NB4 (cell line): ENCODE measurements around the gene ITSN1.

ENCODE experiments used
- DNase-seq: peaks from one replicate; pipeline ENCODE4 v3.0.0; 2010; ENCODE audit warnings: low read depth
- H3K4me3 ChIP-seq: one replicate; pipeline ENCODE4 v1.5.1; 2011; ENCODE audit warnings: mild to moderate bottlenecking, low read depth, low read length, moderate library complexity
- MYC ChIP-seq: IDR thresholded peaks from 2 replicates; pipeline ENCODE4 v1.6.1; 2011; ENCODE audit warnings: low read depth, low read length
- POLR2A ChIP-seq: IDR thresholded peaks from 2 replicates; pipeline ENCODE4 v1.6.1; 2011; ENCODE audit warnings: mild to moderate bottlenecking; ENCODE audit not compliant: insufficient read length; ENCODE audit errors: extremely low read depth
- TF ChIP-seq, protein P1 (sequence below): IDR thresholded peaks from 2 replicates; pipeline ENCODE4 v1.6.1; 2011; ENCODE audit warnings: low read depth, low read length
- TF ChIP-seq, protein P2 (sequence below): IDR thresholded peaks from one replicate; pipeline ENCODE4 v1.5.1; 2012; ENCODE audit warnings: low read depth, low read length

ITSN1 gene

DNA sequence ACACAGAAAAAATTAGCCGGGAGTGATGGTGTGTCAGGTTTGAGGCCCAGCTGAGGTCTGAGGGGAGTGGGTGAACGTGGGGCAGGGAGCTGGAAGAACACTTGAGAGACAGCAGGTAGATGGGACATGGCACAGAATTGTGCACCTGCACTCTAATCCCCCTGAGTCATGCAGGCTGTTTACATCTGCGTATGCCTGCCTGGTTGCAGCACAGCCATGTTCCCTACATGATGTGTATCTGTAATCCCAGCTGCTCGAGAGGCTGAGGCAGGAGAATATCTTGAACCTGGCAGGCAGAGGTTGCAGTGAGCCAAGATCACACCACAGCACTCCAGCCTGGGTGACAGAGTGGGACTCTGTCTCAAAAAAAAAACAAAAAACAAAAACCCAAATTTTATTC is 228.5 kb downstream of the ITSN1 start:
- no peak for DNase-seq
- TF ChIP-seq, protein P1, sequence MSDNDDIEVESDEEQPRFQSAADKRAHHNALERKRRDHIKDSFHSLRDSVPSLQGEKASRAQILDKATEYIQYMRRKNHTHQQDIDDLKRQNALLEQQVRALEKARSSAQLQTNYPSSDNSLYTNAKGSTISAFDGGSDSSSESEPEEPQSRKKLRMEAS: no peak
- no peak for TF ChIP-seq MYC
- TF ChIP-seq, protein P2, sequence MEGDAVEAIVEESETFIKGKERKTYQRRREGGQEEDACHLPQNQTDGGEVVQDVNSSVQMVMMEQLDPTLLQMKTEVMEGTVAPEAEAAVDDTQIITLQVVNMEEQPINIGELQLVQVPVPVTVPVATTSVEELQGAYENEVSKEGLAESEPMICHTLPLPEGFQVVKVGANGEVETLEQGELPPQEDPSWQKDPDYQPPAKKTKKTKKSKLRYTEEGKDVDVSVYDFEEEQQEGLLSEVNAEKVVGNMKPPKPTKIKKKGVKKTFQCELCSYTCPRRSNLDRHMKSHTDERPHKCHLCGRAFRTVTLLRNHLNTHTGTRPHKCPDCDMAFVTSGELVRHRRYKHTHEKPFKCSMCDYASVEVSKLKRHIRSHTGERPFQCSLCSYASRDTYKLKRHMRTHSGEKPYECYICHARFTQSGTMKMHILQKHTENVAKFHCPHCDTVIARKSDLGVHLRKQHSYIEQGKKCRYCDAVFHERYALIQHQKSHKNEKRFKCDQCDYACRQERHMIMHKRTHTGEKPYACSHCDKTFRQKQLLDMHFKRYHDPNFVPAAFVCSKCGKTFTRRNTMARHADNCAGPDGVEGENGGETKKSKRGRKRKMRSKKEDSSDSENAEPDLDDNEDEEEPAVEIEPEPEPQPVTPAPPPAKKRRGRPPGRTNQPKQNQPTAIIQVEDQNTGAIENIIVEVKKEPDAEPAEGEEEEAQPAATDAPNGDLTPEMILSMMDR: no peak
- TF ChIP-seq POLR2A: no peak
- no peak overlapping the region for H3K4me3 ChIP-seq

DNA sequence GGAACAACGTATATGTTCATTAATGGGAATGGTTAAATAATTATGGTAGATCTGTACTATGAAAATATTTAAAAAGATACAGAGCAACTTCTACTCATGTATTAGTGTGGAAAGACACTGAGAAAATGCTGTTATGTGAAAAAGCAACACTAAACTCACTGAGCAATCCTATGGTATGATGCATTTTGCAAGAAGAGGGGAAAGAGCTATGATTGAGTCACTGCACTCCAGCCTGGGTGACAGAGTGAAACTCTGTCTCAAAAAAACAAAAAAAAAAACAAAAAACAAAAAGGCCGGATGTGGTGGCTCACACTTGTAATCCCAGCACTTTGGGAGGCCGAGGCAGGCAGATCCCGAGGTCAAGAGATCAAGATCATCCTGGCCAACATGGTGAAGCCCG is 228.9 kb downstream of the ITSN1 start:
- H3K4me3 ChIP-seq: no peak overlapping the region
- DNase-seq: no peak
- TF ChIP-seq MYC (no peak), POLR2A (no peak)
- TF ChIP-seq, protein P2: no peak
- TF ChIP-seq, protein P1: no peak

DNA sequence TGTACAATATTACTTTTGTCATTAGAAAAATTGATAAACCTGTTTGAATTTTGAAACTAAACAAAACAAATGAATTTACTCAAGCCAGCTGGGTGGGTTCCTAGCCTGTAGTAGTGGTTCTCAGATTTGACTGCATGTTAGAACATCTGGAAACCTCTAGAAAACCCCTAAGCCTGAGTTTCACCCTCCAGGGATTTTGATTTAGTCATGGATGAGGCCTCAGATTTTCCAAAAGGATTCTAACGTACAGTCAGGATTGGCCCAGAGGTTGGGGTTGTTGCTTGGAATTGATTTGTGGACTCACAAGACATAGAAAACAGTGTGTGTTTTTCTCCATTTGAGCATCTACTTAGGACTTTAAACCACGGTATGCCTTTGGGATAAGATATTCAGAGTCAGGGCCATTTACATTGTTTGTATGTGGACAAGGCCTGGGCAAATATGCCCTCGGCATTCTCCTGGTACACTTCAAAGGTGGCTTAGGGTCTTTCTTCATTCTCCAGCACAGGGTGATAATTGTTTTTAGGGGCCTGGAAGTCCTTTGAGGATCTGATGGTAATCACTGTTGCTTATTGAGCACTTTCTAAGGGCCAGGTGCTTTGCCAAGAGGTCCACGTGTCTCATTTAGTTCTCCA is 230.7 kb downstream of the ITSN1 start:
- no peak overlapping the region for H3K4me3 ChIP-seq
- TF ChIP-seq, protein P2: no peak
- TF ChIP-seq, protein P1: no peak
- TF ChIP-seq MYC (no peak), POLR2A (no peak)
- DNase-seq: no peak

DNA sequence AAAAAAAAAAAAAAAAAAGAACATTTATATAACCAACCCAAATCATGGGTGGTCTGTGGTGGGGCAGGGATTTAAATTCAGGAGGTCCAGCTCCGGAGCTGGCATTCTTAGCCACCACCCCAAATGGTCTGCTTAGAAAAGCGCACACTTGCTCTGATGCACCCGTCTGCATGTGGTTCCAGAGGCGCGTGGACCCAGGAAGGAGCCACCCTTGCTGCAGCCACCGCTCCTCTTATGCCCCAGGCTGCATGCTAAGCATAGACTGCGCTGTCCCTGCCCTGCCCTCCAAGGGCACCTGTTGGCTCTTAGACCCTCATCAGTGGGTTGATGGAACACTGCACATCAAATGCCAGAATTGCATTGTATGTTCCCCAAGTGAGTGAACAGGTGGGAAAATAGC is 231.9 kb downstream of the ITSN1 start:
- no peak overlapping the region for H3K4me3 ChIP-seq
- no peak for TF ChIP-seq MYC
- TF ChIP-seq, protein P1: no peak
- no peak for TF ChIP-seq POLR2A
- TF ChIP-seq, protein P2: no peak
- DNase-seq: no peak

DNA sequence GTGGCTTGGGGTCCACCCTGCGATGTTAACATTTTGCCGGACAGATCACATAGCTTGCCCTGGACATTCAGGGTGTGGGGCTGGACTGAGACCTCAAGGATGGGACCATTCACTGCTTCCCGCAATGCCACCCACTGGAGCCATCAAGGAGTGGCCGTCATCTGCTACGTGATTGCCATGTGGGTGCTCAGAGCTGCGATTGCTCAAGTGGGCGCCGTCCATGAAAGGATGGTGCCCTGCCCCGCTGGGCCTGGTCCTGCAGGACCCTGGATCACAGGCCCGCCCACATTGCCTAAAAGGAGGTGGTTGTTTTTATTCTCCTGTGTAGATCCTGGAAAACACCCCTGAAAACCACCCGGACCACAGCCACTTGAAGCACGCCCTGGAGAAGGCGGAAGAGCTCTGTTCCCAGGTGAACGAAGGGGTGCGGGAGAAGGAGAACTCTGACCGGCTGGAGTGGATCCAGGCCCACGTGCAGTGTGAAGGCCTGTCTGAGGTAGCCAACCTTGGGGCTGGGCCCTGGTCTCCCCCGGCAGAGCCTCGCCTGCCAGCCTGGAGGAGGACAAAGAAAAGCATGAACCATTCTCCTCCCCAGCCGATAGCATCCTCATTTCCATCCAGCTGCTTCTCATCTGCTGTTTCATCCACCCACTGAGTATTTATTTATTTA is 232.9 kb downstream of the ITSN1 start:
- no peak overlapping the region for H3K4me3 ChIP-seq
- no peak for DNase-seq
- TF ChIP-seq MYC: no peak
- TF ChIP-seq, protein P1: no peak
- no peak for TF ChIP-seq POLR2A
- TF ChIP-seq, protein P2: no peak
